Right cardiac atrium (tissue), 5 donors: ENCODE measurements around the gene AGPAT2. TPM values are rescaled to one million over a fixed set of nuclear protein-coding genes. Genes with fewer than 3 reads are reported as not detected.

ENCODE experiments used
- ATAC-seq, 2 donors: fragments of 200-7000 bp; cut with Tn5 transposase; one replicate each; pipeline versions ENCODE4 v1.8.0 to v1.9.1; 2020; ENCODE audit warnings: moderate library complexity in 2 of 2, mild to moderate bottlenecking in 1 of 2
- DNase-seq, 3 donors: peaks; one replicate each; pipeline ENCODE4 v3.0.0-alpha.2; 2020
- H3K27ac ChIP-seq: one replicate; pipeline ENCODE4 v1.5.1; 2013; ENCODE audit warnings: mild to moderate bottlenecking, low read length, control low read depth, moderate library complexity
- H3K27me3 ChIP-seq: one replicate; pipeline ENCODE4 v1.6.1; 2013; ENCODE audit not compliant: control insufficient read depth, insufficient read depth
- H3K4me1 ChIP-seq: one replicate; pipeline ENCODE4 v1.6.1; 2013; ENCODE audit warnings: low read length; ENCODE audit not compliant: control insufficient read depth, insufficient read depth
- H3K4me3 ChIP-seq: one replicate; pipeline ENCODE4 v1.5.1; 2013; ENCODE audit warnings: low read length, control low read depth
- H3K9me3 ChIP-seq: one replicate; pipeline ENCODE4 v1.6.1; 2013; ENCODE audit warnings: low read length; ENCODE audit not compliant: control insufficient read depth
- WGBS: extraction: QIAGEN DNeasy Blood & Tissue Kit; methylation state at CpG from one replicate; pipeline ENCODE4 v1.1.7; 2013; 5-methylcytosine and 5-hydroxymethylcytosine counted together
- intact Hi-C, 4 donors: fragments of 100-400 bp; cut with DNase I; formaldehyde crosslinking; loops; one replicate each; pipeline versions ENCODE4 v1.11.0 to v1.14.0; 2022 to 2023
- long read RNA-seq, 4 donors: library from polyadenylated mRNA; unstranded; transcript quantifications; one replicate each; pipeline ENCODE4 v2.0.0, GENCODE V29; 2020 to 2021
- polyA plus RNA-seq: library from polyadenylated mRNA; stranded (reverse); fragments of 200-250 nt; gene quantifications from one replicate; pipeline ENCODE4 v1.2.3, GENCODE V29; 2013
- total RNA-seq, 4 donors: library from RNA; stranded (reverse); fragmentation: NEBNext Ultra II Directional; extraction: Animal tissue kit (Norgen Biotek cat#: 25700); gene quantifications; one replicate each; pipeline ENCODE4 v1.2.1, GENCODE V29; 2021
- donor health status: healthy with polysubstance abuse.
- donor health status: DM: no; HTN: yes; CAD: no.
- donor health status: DM: no; HTN: no; CAD: no.
- donor health status: DM: no; HTN: yes; CAD: no; lungs with severe emphysema.
- donor health status: DM: yes; HTN: yes; CAD: no.

The AGPAT2 gene
- total RNA-seq (10 to 100 TPM; 63.0 to 92.0 (median 70.2) TPM), polyA plus RNA-seq (149 TPM)
- long read RNA-seq, donor 1, transcript AGPAT2-201 (5 exons, 1,391 nt) = minor isoform, 12 of 306 reads
- long read RNA-seq, donor 1, transcript AGPAT2-202 (6 exons, 1,512 nt) = major isoform, 271 of 306 reads
- long read RNA-seq, donor 1, partial matches to known transcripts = 7 of 306 reads
- long read RNA-seq, donor 1, other reads (novel, unspliced or antisense) = 14 of 306 reads
- long read RNA-seq, donor 2, transcript AGPAT2-202 (6 exons, 1,512 nt) = major isoform, 123 of 141 reads
- long read RNA-seq, donor 2, partial matches to known transcripts = 1 of 141 reads
- long read RNA-seq, donor 2, other reads (novel, unspliced or antisense) = 13 of 141 reads
- long read RNA-seq, donor 3, transcript AGPAT2-204 (4 exons, 808 nt) = minor isoform, 7 of 731 reads
- long read RNA-seq, donor 3, transcript AGPAT2-201 (5 exons, 1,391 nt) = minor isoform, 26 of 731 reads
- long read RNA-seq, donor 3, transcript AGPAT2-202 (6 exons, 1,512 nt) = major isoform, 646 of 731 reads
- long read RNA-seq, donor 3, partial matches to known transcripts = 7 of 731 reads
- long read RNA-seq, donor 3, other reads (novel, unspliced or antisense) = 45 of 731 reads
- long read RNA-seq, donor 4, transcript AGPAT2-202 (6 exons, 1,512 nt) = major isoform, 155 of 175 reads
- long read RNA-seq, donor 4, transcript AGPAT2-201 (5 exons, 1,391 nt) = minor isoform, 6 of 175 reads
- long read RNA-seq, donor 4, partial matches to known transcripts = 3 of 175 reads
- long read RNA-seq, donor 4, other reads (novel, unspliced or antisense) = 11 of 175 reads

- Histone ChIP-seq H3K27me3 (no peaks in the 10 kb centered on the region), H3K9me3 (no peaks in the 10 kb centered on the region), H3K27ac (peak within 1 kb of the TSS; percentile 64), H3K4me3 (peak within 1 kb of the TSS; percentile 70), H3K4me1 (peaks cover 8% of the 10 kb centered on the region)
- ATAC-seq (peak; percentile 70 to 77), DNase-seq (peak; percentile 81 to 95 (median 92))
- WGBS = under 1% methylated on average over 106 of the region's 106 CpGs
- intact Hi-C loops = no loop called here
These were observed at the start of gene AGPAT2 for GRCh38 chr9:136686794-136687711. Gene AGPAT2, minus strand, starts transcription at chr9:136687457. Its CDS starts 100 bp downstream, at chr9:136687357.

- Histone ChIP-seq H3K9me3 (no peaks in the 10 kb centered on the region), H3K4me1 (peaks cover under 1% of the 10 kb centered on the region), H3K27ac (no peak overlapping the region), H3K4me3 (no peak overlapping the region), H3K27me3 (no peaks in the 10 kb centered on the region)
- intact Hi-C loops = no loop called here
- DNase-seq (peak in 2 of 3 donors; percentile 35 to 54), ATAC-seq (peak in 1 of 2 donors; percentile 7)
- WGBS = 88% methylated on average over 21 of the region's 21 CpGs
These were observed 48.7 kb upstream of the AGPAT2 start for GRCh38 chr9:136735812-136736480.

GRCh38 chr9:136734837-136735496, 47.7 kb upstream of the AGPAT2 start:
- peak in 2 of 3 donors; percentile 24 to 31 for DNase-seq
- Histone ChIP-seq H3K27me3 (no peaks in the 10 kb centered on the region), H3K4me3 (no peak overlapping the region), H3K4me1 (no peaks in the 10 kb centered on the region), H3K9me3 (no peaks in the 10 kb centered on the region), H3K27ac (no peak overlapping the region)
- intact Hi-C loops = no loop called here
- WGBS = 86% methylated on average over 12 of the region's 12 CpGs
- no peak for ATAC-seq

- Histone ChIP-seq H3K4me3 (no peak overlapping the region), H3K27ac (no peak overlapping the region), H3K9me3 (no peaks in the 10 kb centered on the region), H3K4me1 (no peaks in the 10 kb centered on the region), H3K27me3 (no peaks in the 10 kb centered on the region)
- ATAC-seq (no peak), DNase-seq (peak in 2 of 3 donors; percentile 40 to 50)
- 72% methylated on average over 12 of the region's 12 CpGs for WGBS
- intact Hi-C loops = no loop called here
These were observed 46.4 kb upstream of the AGPAT2 start for GRCh38 chr9:136733611-136734010.

- H3K27ac ChIP-seq = no peak overlapping the region
- H3K4me3 ChIP-seq = no peak overlapping the region
- H3K27me3 ChIP-seq = no peaks in the 10 kb centered on the region
- DNase-seq (peak in 1 of 3 donors; percentile 39), ATAC-seq (no peak)
- 72% methylated on average over 16 of the region's 16 CpGs for WGBS
- no peaks in the 10 kb centered on the region for H3K4me1 ChIP-seq
- H3K9me3 ChIP-seq = no peaks in the 10 kb centered on the region
- intact Hi-C loops = no loop called here
These were observed 45.4 kb upstream of the AGPAT2 start for GRCh38 chr9:136732444-136733178.

- ATAC-seq = no peak
- WGBS = 88% methylated on average over 8 of the region's 8 CpGs
- peak in 1 of 3 donors; percentile 35 for DNase-seq
- no peaks in the 10 kb centered on the region for H3K27me3 ChIP-seq
- H3K4me1 ChIP-seq = peaks cover 8% of the 10 kb centered on the region
- intact Hi-C loops = no loop called here
- no peak overlapping the region for H3K4me3 ChIP-seq
- no peaks in the 10 kb centered on the region for H3K9me3 ChIP-seq
- no peak overlapping the region for H3K27ac ChIP-seq
These were observed 42.7 kb upstream of the AGPAT2 start for GRCh38 chr9:136729926-136730325.

GRCh38 chr9:136729144-136729543, 41.9 kb upstream of the AGPAT2 start:
- Histone ChIP-seq H3K27ac (no peak overlapping the region), H3K4me1 (peaks cover 8% of the 10 kb centered on the region), H3K4me3 (no peak overlapping the region), H3K27me3 (no peaks in the 10 kb centered on the region), H3K9me3 (no peaks in the 10 kb centered on the region)
- intact Hi-C loops = no loop called here
- WGBS = 74% methylated on average over 7 of the region's 7 CpGs
- peak in 1 of 3 donors; percentile 43 for DNase-seq
- ATAC-seq = peak in 1 of 2 donors; percentile 5

- peaks cover 8% of the 10 kb centered on the region for H3K4me1 ChIP-seq
- DNase-seq (peak in 2 of 3 donors; percentile 75 to 77), ATAC-seq (peak; percentile 55 to 56)
- H3K9me3 ChIP-seq = no peaks in the 10 kb centered on the region
- intact Hi-C loops = no loop called here
- WGBS = 3% methylated on average over 53 of the region's 53 CpGs
- no peaks in the 10 kb centered on the region for H3K27me3 ChIP-seq
- no peak overlapping the region for H3K27ac ChIP-seq
- peak overlapping the region; percentile 82 for H3K4me3 ChIP-seq
These were observed 41.4 kb upstream of the AGPAT2 start for GRCh38 chr9:136728548-136729123.

GRCh38 chr9:136728080-136728547, 40.9 kb upstream of the AGPAT2 start:
- DNase-seq (peak; percentile 93 to 97 (median 97)), ATAC-seq (peak; percentile 78 to 81)
- WGBS = under 1% methylated on average over 66 of the region's 66 CpGs
- H3K4me1 ChIP-seq = peaks cover 8% of the 10 kb centered on the region
- H3K27me3 ChIP-seq = no peaks in the 10 kb centered on the region
- H3K9me3 ChIP-seq = no peaks in the 10 kb centered on the region
- intact Hi-C loops = no loop called here
- peak overlapping the region; percentile 82 for H3K4me3 ChIP-seq
- peak overlapping the region; percentile 21 for H3K27ac ChIP-seq
